H1 (cell line): Measurements from ENCODE around the gene DUOX1.

Source experiments
- EP300 ChIP-seq, 2 experiments: IDR thresholded peaks; 1 replicate in 1 of 2; 2 replicates in 1 of 2; pipeline ENCODE4 v1.6.1; 2011 to 2012; ENCODE audit warnings: low read depth in 2 of 2, low read length in 2 of 2, mild to moderate bottlenecking in 2 of 2, borderline replicate concordance in 1 of 2, inconsistent platforms in 1 of 2, moderate library complexity in 1 of 2
- EZH2 ChIP-seq: fragments of 200-600 bp; sonication (generic); IDR thresholded peaks from 2 replicates; pipeline ENCODE4 v1.7.1; 2012; ENCODE audit warnings: low read depth, mild to moderate bottlenecking, moderate library complexity, low read length, inconsistent platforms; ENCODE audit not compliant: severe bottlenecking
- POLR2A ChIP-seq, 2 experiments: IDR thresholded peaks; 1 replicate in 1 of 2; 2 replicates in 1 of 2; pipeline ENCODE4 v1.6.1; 2011; ENCODE audit warnings: low read depth in 2 of 2, low read length in 2 of 2, mild to moderate bottlenecking in 2 of 2; ENCODE audit errors: control extremely low read depth in 1 of 2
- POLR2AphosphoS5 ChIP-seq: IDR thresholded peaks from 2 replicates; pipeline ENCODE4 v1.6.1; 2011; ENCODE audit warnings: low read depth, low read length
- RAD21 ChIP-seq, 2 experiments: IDR thresholded peaks in 1 of 2; conservative IDR thresholded peaks in 1 of 2; 2 replicates each; pipeline ENCODE4 v1.6.1; 2011; ENCODE audit warnings: low read depth in 2 of 2, low read length in 2 of 2, improper control_type of control experiment in 1 of 2, inconsistent platforms in 1 of 2, mild to moderate bottlenecking in 1 of 2, moderate library complexity in 1 of 2
- RFX5 ChIP-seq: IDR thresholded peaks from 2 replicates; pipeline ENCODE4 v1.6.1; 2011; ENCODE audit warnings: low read depth, low read length, improper control_type of control experiment, borderline replicate concordance
- SRF ChIP-seq: IDR thresholded peaks from 2 replicates; pipeline ENCODE4 v1.6.1; 2011; ENCODE audit warnings: mild to moderate bottlenecking, low read depth, low read length, moderate library complexity
- TAF1 ChIP-seq: IDR thresholded peaks from 2 replicates; pipeline ENCODE4 v1.6.1; 2011; ENCODE audit warnings: mild to moderate bottlenecking, low read depth, low read length
- TEAD4 ChIP-seq: IDR thresholded peaks from 2 replicates; pipeline ENCODE4 v1.6.1; 2012; ENCODE audit warnings: low read depth, low read length, inconsistent platforms, mixed read lengths

GRCh38 chr15:45091576-45091975, 38.2 kb upstream of the DUOX1 start:
- TF ChIP-seq EP300 (IDR thresholded peaks at IDR 0.05; ENCODE audit: borderline replicate concordance in 1 of 2, low read depth in 2 of 2, low read length in 2 of 2) (no peak), TAF1 (no peak), RAD21 (IDR thresholded peaks at IDR 0.05 in 1 of 2, conservative IDR thresholded peaks at IDR 0.05 in 1 of 2; ENCODE audit: low read depth in 2 of 2, low read length in 2 of 2) (no peak), TEAD4 (no peak), RFX5 (no peak), POLR2A (IDR thresholded peaks at IDR 0.05; ENCODE audit: control extremely low read depth in 1 of 2, low read depth in 2 of 2, low read length in 2 of 2) (no peak), SRF (no peak), POLR2AphosphoS5 (no peak), EZH2 (no peak)
